ENCODE data around the gene LRRC36. TPM values are rescaled to one million over a fixed set of nuclear protein-coding genes. Genes with fewer than 3 reads are reported as not detected.

Gene LRRC36
- total RNA-seq, 1 experiment from 2014 or later, result not detected

- no peak overlapping the region for H3K4me3 ChIP-seq
- no peak overlapping the region for H2AFZ ChIP-seq
- H3K27ac ChIP-seq, result no peak overlapping the region
- no TSS peak for BruUV-seq (replicated peaks)
- no peaks in the 10 kb centered on the region for H3K9me2 ChIP-seq (ENCODE audit: insufficient read depth)
- H3K27me3 ChIP-seq (ENCODE audit: insufficient read depth, low read depth), result no peaks in the 10 kb centered on the region
- 0 out of 2 replicates have a peak, but pooled peaks cover 7% of the 10 kb centered on the region for H3K9me3 ChIP-seq (ENCODE audit: insufficient read depth, low read depth)
- CTCF ChIA-PET, result interaction anchor here (0.6 kb wide), 1 partner anchor 124 kb away, joined by 5 read pairs; no protein-coding TSS in a partner anchor
- POLR2A ChIA-PET (ENCODE audit: unreplicated experiment), result no interaction called here
- H3K79me2 ChIP-seq (ENCODE audit: low read depth), result no peaks in the 10 kb centered on the region
- TF ChIP-seq CTCF (conservative IDR thresholded peaks at IDR 0.05) (no peak), EZH2 (IDR thresholded peaks at IDR 0.05; ENCODE audit: low read depth) (no peak)
- H3K4me2 ChIP-seq, result no peak overlapping the region
- intact Hi-C loops (cut with micrococcal nuclease; ENCODE audit: unreplicated experiment), result loop anchor here (5.0 kb wide), 2 partner anchors 59 to 74 kb away; partner anchors contain the start of gene PLEKHG4
- no peaks in the 10 kb centered on the region for H3K4me1 ChIP-seq (replicated peaks; ENCODE audit: insufficient read depth)
- DNase-seq, result no peak
- H4K20me1 ChIP-seq (ENCODE audit: insufficient read depth), result no peaks in the 10 kb centered on the region
- H3K36me3 ChIP-seq (ENCODE audit: low read depth), result no peaks in the 10 kb centered on the region
- H3F3A ChIP-seq (ENCODE audit: insufficient read depth, low read depth), result no peaks in the 10 kb centered on the region; the same call in 1 of the 2 replicates
Observed at GRCh38 chr16:67336648-67337047, 10.0 kb downstream of the LRRC36 start.

GRCh38 chr16:67339453-67339852 lies 12.8 kb downstream of the LRRC36 start:
- no peaks in the 10 kb centered on the region for H3K79me2 ChIP-seq (ENCODE audit: low read depth)
- H3K4me2 ChIP-seq, result no peak overlapping the region
- no peaks in the 10 kb centered on the region; the same call in 1 of the 2 replicates for H3F3A ChIP-seq (ENCODE audit: insufficient read depth, low read depth)
- no peak for DNase-seq
- ChIA-PET POLR2A (ENCODE audit: unreplicated experiment) (interaction anchor here (0.6 kb wide), 2 partner anchors 20 to 56 kb away, joined by 3 to 15 read pairs; no protein-coding TSS in a partner anchor), CTCF (interaction anchor here (1.2 to 1.8 kb wide), 2 partner anchors 79 to 321 kb away, joined by 3 to 10 read pairs; no protein-coding TSS in a partner anchor)
- H3K9me3 ChIP-seq (ENCODE audit: insufficient read depth, low read depth), result 0 out of 2 replicates have a peak, but pooled peaks cover 4% of the 10 kb centered on the region
- H3K36me3 ChIP-seq (ENCODE audit: low read depth), result no peaks in the 10 kb centered on the region
- H3K27me3 ChIP-seq (ENCODE audit: insufficient read depth, low read depth), result no peaks in the 10 kb centered on the region
- no peak overlapping the region for H3K27ac ChIP-seq
- H3K4me3 ChIP-seq, result no peak overlapping the region
- no peaks in the 10 kb centered on the region for H3K9me2 ChIP-seq (ENCODE audit: insufficient read depth)
- H3K4me1 ChIP-seq (replicated peaks; ENCODE audit: insufficient read depth), result no peaks in the 10 kb centered on the region
- BruUV-seq (replicated peaks), result no TSS peak
- intact Hi-C loops (cut with micrococcal nuclease; ENCODE audit: unreplicated experiment), result loop anchor here (5.0 kb wide), 2 partner anchors 62 to 77 kb away; partner anchors contain the start of gene PLEKHG4
- no peaks in the 10 kb centered on the region for H4K20me1 ChIP-seq (ENCODE audit: insufficient read depth)
- TF ChIP-seq CTCF (conservative IDR thresholded peaks at IDR 0.05), result no peak
- no peak for TF ChIP-seq EZH2 (IDR thresholded peaks at IDR 0.05; ENCODE audit: low read depth)
- no peak overlapping the region for H2AFZ ChIP-seq

GRCh38 chr16:67341250-67341649 lies 14.6 kb downstream of the LRRC36 start:
- Histone ChIP-seq H4K20me1 (ENCODE audit: insufficient read depth) (no peaks in the 10 kb centered on the region), H3K27ac (no peak overlapping the region), H3K27me3 (ENCODE audit: insufficient read depth, low read depth) (no peaks in the 10 kb centered on the region), H3K4me2 (no peak overlapping the region), H3K9me2 (ENCODE audit: insufficient read depth) (no peaks in the 10 kb centered on the region), H3K4me3 (no peak overlapping the region), H3F3A (ENCODE audit: insufficient read depth, low read depth) (no peaks in the 10 kb centered on the region; the same call in 1 of the 2 replicates), H3K9me3 (ENCODE audit: insufficient read depth, low read depth) (no peaks in the 10 kb centered on the region), H3K4me1 (replicated peaks; ENCODE audit: insufficient read depth) (peaks cover 7% of the 10 kb centered on the region), H3K36me3 (ENCODE audit: low read depth) (no peaks in the 10 kb centered on the region), H2AFZ (no peak overlapping the region), H3K79me2 (ENCODE audit: low read depth) (no peaks in the 10 kb centered on the region)
- ChIA-PET POLR2A (ENCODE audit: unreplicated experiment) (no interaction called here), CTCF (no interaction called here)
- no peak for DNase-seq
- no peak for TF ChIP-seq CTCF (conservative IDR thresholded peaks at IDR 0.05)
- TF ChIP-seq EZH2 (IDR thresholded peaks at IDR 0.05; ENCODE audit: low read depth), result no peak
- intact Hi-C loops (cut with micrococcal nuclease; ENCODE audit: unreplicated experiment), result no loop called here
- BruUV-seq (replicated peaks), result no TSS peak
